ENCODE measurements around the gene MICAL3.
A peak's percentile ranks its signal among the peaks of the same experiment; 100 is the strongest.
"Not testable (repeated sequence)": the region's sequence is repeated elsewhere in the genome, so short reads cannot be mapped to it uniquely, and the experiment has no call there.

MICAL3 gene

DNA sequence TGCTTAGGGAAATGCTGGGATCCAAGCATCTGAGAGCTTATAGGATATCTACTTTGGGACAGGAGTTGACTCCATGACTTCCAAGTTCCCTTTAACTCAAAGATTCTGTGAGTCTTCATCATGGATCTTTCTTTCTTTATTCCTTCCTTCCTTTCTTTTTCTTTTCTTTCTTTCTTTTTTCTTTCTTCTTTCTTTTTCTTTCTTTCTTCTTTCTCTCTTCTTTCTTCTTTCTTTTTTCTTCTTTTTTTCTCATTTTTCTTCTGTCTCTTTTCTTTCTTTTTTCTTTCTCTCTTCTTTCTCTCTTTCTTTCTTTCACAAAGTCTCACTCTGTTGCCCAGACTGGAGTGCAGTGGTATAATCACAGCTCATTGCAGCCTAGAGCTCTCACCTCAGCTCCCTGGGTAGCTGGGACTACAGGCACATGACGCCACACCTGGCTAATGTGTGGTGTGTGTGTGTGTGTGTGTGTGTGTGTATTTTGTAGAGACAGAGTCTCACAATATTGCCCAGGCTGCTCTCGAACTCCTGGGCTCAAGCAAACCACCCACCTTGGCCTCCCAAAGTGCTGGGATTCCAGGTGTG lies 5.4 kb upstream of the MICAL3 start:
- no peak for DNase-seq

DNA sequence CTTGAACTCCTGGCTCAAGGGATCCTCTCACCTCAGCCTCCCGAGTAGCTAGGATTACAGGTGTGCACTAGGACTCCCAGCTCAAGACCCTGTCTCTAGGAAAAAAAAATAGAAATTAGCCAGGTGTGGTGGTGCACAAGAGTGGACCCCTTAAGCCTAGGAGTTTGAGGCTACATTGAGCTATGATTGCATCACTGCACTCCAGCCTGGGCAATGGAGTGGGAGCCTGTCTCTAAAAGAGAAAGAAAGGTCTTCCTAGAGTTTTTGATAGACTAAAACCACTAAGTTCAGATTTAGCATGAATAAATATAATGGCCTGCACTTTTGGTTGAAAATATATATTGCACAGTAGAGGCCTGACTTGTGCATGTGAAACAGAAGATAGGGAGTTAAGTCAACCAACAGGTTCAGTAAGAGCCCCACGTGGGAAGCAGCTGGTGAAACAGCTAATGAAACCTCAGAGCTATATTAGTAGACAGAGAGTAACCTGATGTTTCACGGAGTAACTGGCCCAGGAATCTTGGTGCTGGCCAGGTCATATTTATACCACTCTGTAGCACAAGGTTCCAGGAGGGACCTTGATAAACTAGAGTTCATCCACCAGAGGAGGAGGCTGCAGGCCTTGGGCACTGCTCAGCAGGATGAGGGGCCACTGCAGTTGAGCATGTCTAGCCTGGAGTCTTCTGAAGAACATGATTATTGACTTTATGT lies 4.6 kb upstream of the MICAL3 start:
- no peak for DNase-seq

GRCh38 chr22:18025898-18026297 lies 1.5 kb upstream of the MICAL3 start:
- DNase-seq = not testable (repeated sequence)

- no peak for DNase-seq
Measured at GRCh38 chr22:18024956-18025720, 777 bp upstream of the MICAL3 start.

GRCh38 chr22:18023509-18024275 lies 669 bp downstream of the MICAL3 start:
- peak in 1 of 2 experiments; percentile 2 for DNase-seq

- DNase-seq = no peak
Measured at GRCh38 chr22:18022876-18023275, 1.5 kb downstream of the MICAL3 start.

DNA sequence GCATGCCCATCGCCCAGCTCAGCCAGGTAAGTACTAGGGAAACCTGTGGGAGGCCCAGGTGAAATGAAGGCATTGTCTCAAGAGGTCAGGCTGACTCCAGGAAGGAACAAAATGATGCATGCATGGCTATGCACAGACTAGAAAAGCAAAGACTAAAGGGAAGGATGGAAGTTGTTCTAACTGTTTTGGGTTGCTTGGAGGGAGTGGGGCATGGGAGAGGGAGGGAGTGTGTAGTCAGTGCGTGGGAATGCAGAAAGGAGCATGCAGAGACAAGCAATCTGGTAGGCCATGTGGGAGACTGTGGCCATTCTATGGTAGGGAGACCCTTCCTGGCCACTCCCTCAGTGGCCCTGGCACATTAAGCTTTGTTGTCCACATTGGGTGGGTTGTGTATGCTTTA lies 2.9 kb downstream of the MICAL3 start:
- no peak for DNase-seq

GRCh38 chr22:18020743-18021142 lies 3.6 kb downstream of the MICAL3 start:
- DNase-seq = not testable (repeated sequence)

GRCh38 chr22:18013947-18014346 lies 10.4 kb downstream of the MICAL3 start:
- DNase-seq = no peak

DNA sequence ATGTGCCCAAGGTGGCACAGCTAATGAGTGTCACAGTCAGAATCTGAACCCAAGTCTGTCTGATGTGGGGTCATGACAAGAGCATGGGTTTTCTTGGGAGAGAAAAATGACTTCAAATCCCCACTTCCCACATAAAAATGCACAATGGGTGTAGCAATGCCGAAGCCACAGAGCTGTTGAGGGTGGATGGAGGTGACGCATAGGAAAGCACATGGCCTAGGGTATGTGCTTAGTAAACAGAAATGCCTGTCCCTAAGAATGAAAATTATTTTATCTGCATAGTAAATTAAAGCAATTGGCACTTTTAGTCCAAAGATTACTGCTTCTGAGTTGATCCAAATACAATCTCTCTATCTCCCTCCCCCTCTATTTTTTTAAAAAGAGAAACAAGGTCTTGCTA lies 10.9 kb downstream of the MICAL3 start:
- DNase-seq = no peak

DNA sequence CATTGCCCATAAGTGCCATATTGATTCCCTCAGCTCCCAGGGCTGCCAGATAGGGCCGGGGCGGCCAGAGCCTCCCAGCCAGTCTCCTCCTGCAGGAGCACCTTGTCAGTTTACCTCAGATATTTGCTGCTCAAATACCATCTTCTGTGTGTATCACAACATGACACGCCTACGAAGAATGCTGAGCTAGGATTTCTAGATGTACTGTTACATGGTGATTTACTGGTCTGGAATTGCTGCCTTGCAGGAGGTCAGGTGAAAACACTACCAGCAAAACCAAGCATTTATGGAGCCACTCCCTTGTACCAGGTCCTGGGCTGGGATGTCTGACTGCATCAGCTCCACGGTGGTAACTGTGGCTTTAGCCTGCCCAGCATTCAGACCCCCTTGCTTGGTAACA lies 11.8 kb downstream of the MICAL3 start:
- no peak for DNase-seq

- DNase-seq = no peak
Measured at GRCh38 chr22:18010266-18010665, 14.1 kb downstream of the MICAL3 start.

- DNase-seq = no peak
Measured at GRCh38 chr22:18008136-18008535, 16.2 kb downstream of the MICAL3 start.

- DNase-seq = no peak
Measured at GRCh38 chr22:18005201-18005926, 19.0 kb downstream of the MICAL3 start.

DNA sequence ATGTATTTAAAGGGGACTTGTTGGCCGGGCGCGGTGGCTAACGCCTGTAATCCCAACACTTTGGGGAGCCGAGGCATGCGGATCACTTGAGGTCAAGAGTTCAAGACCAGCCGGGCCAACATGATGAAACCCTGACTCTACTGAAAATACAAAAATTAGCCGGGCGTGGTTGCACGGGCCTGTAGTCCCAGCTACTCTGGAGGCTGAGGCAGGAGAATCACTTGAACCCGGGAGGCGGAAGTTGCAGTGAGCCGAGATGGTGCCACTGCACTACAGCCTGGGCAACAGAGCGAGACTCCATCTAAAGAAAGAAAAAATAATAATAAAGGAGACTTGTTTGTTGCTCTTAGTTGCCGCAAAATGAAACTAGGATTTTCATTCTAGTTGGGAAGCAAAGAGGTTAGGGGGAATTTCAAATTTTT lies 22.5 kb downstream of the MICAL3 start:
- not testable (repeated sequence) for DNase-seq

DNA sequence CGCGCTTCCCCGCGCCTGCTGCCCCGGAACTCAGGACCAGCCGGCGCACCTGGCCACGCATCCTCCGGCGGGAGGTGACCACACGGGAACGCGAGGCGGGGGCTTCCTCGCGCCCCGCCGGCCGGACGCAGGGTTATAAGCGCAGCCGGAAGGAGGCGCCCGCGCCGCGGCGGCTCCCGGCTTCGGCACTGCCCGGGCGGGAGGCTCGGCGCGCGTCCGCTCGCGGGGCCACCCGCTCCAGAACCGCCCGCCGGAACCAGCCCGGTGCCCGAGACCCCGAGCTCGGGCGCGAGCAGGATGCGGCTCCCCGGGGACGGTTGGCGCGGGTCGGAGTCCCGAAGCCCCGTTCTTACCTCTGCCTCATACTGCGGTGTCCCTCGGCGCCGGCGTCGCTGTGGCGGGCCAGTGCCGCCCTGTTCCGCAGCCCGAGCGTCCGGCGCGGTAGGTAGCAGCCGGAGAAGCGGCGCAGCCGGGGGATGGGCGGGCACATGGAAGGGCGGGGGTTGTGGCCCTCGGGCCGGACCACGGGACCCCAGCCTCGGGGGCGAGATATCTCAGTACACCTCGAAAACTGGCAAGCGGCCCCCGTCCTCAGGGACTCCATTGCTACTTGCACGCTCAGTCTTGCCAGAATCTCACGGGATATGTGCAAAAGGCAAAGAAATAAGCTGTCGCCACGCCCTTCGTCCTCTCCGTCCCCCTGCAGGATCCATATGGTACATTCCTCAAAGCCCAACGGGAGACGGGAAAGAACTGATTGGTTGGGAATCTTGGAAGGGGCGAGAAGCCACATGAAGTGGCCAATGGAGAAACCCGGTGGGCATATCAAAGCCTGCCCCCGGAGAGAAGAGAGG lies 23.1 kb downstream of the MICAL3 start:
- DNase-seq = peak; percentile 44 to 53

DNA sequence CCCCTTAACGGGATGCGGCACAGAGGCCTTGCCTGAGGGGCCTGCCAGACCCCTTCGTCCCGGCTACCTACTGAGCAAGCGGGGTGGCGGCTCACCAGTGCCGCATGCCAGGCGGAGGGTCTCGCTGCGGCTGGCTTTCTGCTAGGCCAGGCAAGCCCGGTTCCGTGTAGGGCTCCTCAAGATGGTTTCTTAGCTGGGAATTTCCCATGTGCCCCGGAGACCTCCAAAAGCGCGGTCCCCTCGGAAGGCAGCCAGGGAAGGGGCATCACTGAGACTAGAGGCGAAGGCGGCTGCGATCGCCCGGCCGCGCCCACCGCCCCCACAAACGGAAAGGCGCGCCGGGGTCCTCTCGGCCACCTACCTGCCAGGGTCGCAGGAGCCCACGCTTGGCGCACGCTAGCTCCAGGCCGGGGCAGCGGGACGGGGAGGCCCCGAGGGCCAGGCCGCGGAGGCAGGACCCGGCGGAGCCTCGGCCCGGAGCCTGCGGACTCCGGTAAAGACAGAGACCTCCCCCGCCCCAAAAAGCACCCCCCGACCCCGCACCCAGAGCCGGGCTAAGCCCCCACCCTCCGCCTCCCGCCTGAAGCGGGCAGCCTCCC lies 23.8 kb downstream of the MICAL3 start:
- peak in 1 of 2 experiments; percentile 11 for DNase-seq

DNA sequence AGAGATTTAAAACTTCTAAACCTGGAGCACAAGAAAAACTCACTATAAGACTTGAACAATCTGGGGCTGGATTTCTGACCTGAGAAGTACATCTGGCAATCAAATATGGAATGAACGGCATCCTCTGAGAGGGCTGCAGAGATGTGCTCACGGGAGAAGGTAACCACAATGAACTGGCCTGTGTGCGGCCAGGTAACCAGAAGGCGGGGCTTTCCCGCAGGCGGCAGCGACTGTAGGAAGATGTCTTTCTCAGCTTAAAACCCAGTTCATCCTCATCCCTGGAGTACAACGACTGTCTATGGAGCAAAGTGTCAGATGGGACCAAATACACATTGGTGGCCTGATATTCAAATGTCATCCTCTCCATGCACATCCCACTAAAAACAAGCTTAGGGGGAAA lies 24.5 kb downstream of the MICAL3 start:
- DNase-seq = no peak

DNA sequence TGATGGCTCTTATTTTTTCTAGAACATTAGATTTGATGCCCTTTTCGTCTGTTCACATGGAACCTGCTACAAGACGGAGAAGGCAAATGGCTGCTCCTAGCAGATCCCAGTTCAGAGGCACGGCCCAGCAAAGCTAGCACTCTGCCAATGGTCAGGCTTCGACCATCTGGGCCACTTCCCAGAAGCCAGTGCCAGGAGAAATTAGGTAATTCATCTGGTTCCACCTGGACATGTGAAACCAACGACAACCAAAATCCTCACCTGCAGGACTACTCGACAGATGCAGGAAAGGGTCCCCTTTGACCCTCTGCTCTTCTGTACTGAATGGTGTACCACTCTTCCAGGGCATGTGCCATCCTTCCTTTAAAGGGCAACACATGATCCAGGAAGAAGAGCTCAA lies 25.4 kb downstream of the MICAL3 start:
- no peak for DNase-seq

DNA sequence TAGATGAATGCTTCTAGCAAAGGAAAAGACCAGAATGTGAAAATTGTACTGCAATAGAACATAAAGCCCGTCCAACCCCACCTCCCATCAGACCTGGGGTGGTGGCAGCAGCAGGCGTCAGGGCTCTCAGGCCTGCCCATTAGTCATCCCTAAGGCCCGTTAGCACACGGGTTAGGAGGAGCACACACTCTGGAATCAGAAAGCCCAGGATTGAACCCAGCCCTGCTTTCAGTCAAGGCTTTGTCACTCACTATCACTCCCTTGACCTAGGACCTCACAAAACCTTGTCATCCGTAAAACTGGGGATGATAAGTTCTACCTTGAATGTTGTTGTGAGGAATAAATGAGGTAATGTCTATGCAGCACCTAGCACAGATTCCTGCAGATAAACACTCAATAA lies 26.9 kb downstream of the MICAL3 start:
- DNase-seq = no peak

- not testable (repeated sequence) for DNase-seq
Measured at GRCh38 chr22:17995256-17995655, 29.1 kb downstream of the MICAL3 start.
